ENCODE data around the gene ACP3.

DNA sequence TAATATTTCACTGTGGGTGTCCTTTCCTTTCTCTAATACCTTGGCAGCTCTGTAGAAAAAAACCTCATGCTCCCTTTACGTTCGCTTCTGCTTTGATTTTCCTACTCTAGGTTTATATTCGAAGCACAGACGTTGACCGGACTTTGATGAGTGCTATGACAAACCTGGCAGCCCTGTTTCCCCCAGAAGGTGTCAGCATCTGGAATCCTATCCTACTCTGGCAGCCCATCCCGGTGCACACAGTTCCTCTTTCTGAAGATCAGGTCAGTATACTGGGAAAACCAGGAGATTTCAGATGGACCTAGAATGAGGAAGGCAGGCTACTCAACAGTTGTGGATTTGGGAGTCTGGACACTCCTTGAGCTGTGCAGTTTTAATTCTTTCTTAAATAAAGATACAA, 14.9 kb downstream of the ACP3 start:
- TF ChIP-seq, protein P1, sequence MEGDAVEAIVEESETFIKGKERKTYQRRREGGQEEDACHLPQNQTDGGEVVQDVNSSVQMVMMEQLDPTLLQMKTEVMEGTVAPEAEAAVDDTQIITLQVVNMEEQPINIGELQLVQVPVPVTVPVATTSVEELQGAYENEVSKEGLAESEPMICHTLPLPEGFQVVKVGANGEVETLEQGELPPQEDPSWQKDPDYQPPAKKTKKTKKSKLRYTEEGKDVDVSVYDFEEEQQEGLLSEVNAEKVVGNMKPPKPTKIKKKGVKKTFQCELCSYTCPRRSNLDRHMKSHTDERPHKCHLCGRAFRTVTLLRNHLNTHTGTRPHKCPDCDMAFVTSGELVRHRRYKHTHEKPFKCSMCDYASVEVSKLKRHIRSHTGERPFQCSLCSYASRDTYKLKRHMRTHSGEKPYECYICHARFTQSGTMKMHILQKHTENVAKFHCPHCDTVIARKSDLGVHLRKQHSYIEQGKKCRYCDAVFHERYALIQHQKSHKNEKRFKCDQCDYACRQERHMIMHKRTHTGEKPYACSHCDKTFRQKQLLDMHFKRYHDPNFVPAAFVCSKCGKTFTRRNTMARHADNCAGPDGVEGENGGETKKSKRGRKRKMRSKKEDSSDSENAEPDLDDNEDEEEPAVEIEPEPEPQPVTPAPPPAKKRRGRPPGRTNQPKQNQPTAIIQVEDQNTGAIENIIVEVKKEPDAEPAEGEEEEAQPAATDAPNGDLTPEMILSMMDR (IDR thresholded peaks at IDR 0.05): no peak
- TF ChIP-seq POLR2A (IDR thresholded peaks at IDR 0.05): no peak
